ENCODE data around the gene TAF9. TPM values are rescaled to one million over a fixed set of nuclear protein-coding genes. Genes with fewer than 3 reads are reported as not detected.

Gene TAF9
- total and polyA plus RNA-seq, 2 donors from 2014 or later = 42.4 to 46.4 TPM

- intact Hi-C loops (cut with DNase I) = no loop called here
- Histone ChIP-seq H3K4me3 (ENCODE audit: low read length in 3 of 3) (peak overlapping the region in 2 of 3 donors; percentile 85 to 97), H3K27me3 (ENCODE audit: control insufficient read depth, insufficient read depth, low read length) (no peaks in the 10 kb centered on the region), H3K36me3 (ENCODE audit: control insufficient read depth in 2 of 3, insufficient read depth in 3 of 3, low read length in 3 of 3) (peaks cover 6 to 11% (median 8%) of the 10 kb centered on the region in 3 donors), H3K27ac (ENCODE audit: low read depth in 2 of 2, low read length in 2 of 2) (no peak overlapping the region), H3K9ac (ENCODE audit: low read length in 3 of 3) (peak overlapping the region in 1 of 3 donors; percentile 94), H3K9me3 (ENCODE audit: control insufficient read depth in 2 of 3, insufficient read depth in 1 of 3, low read length in 3 of 3) (no peaks in the 10 kb centered on the region), H3K4me1 (ENCODE audit: control insufficient read depth in 2 of 3, insufficient read depth in 2 of 3, low read depth in 1 of 3, low read length in 3 of 3) (peaks cover 0 to 10% (median 4%) of the 10 kb centered on the region in 3 donors)
- no peak for FAIRE-seq
- no peak for DNase-seq
- TF ChIP-seq CTCF (IDR thresholded peaks at IDR 0.05; ENCODE audit: borderline replicate concordance, extremely low read depth, insufficient read depth) = no peak
Observed at GRCh38 chr5:69367697-69368279, 1.5 kb downstream of the TAF9 start.

GRCh38 chr5:69364850-69365249 lies 4.5 kb downstream of the TAF9 start:
- Histone ChIP-seq H3K9me3 (ENCODE audit: control insufficient read depth in 2 of 3, insufficient read depth in 1 of 3, low read length in 3 of 3) (no peaks in the 10 kb centered on the region), H3K27me3 (ENCODE audit: control insufficient read depth, insufficient read depth, low read length) (no peaks in the 10 kb centered on the region), H3K27ac (ENCODE audit: low read depth in 2 of 2, low read length in 2 of 2) (no peak overlapping the region), H3K4me1 (ENCODE audit: control insufficient read depth in 2 of 3, insufficient read depth in 2 of 3, low read depth in 1 of 3, low read length in 3 of 3) (peaks cover 0 to 5% (median 4%) of the 10 kb centered on the region in 3 donors), H3K9ac (ENCODE audit: low read length in 3 of 3) (no peak overlapping the region), H3K36me3 (ENCODE audit: control insufficient read depth in 2 of 3, insufficient read depth in 3 of 3, low read length in 3 of 3) (peaks cover 6 to 11% (median 11%) of the 10 kb centered on the region in 3 donors), H3K4me3 (ENCODE audit: low read length in 3 of 3) (no peak overlapping the region)
- TF ChIP-seq CTCF (IDR thresholded peaks at IDR 0.05; ENCODE audit: borderline replicate concordance, extremely low read depth, insufficient read depth) = no peak
- DNase-seq (no peak), FAIRE-seq (no peak)
- intact Hi-C loops (cut with DNase I) = no loop called here

GRCh38 chr5:69364414-69364813 lies 4.9 kb downstream of the TAF9 start:
- H3K27me3 ChIP-seq (ENCODE audit: control insufficient read depth, insufficient read depth, low read length) = no peaks in the 10 kb centered on the region
- DNase-seq = no peak
- H3K27ac ChIP-seq (ENCODE audit: low read depth in 2 of 2, low read length in 2 of 2) = no peak overlapping the region
- FAIRE-seq = no peak
- intact Hi-C loops (cut with DNase I) = no loop called here
- peaks cover 0 to 5% (median 4%) of the 10 kb centered on the region in 3 donors for H3K4me1 ChIP-seq (ENCODE audit: control insufficient read depth in 2 of 3, insufficient read depth in 2 of 3, low read depth in 1 of 3, low read length in 3 of 3)
- peaks cover 6 to 11% (median 11%) of the 10 kb centered on the region in 3 donors for H3K36me3 ChIP-seq (ENCODE audit: control insufficient read depth in 2 of 3, insufficient read depth in 3 of 3, low read length in 3 of 3)
- no peak overlapping the region for H3K9ac ChIP-seq (ENCODE audit: low read length in 3 of 3)
- H3K4me3 ChIP-seq (ENCODE audit: low read length in 3 of 3) = no peak overlapping the region
- TF ChIP-seq CTCF (IDR thresholded peaks at IDR 0.05; ENCODE audit: borderline replicate concordance, extremely low read depth, insufficient read depth) = no peak
- H3K9me3 ChIP-seq (ENCODE audit: control insufficient read depth in 2 of 3, insufficient read depth in 1 of 3, low read length in 3 of 3) = no peaks in the 10 kb centered on the region

GRCh38 chr5:69360442-69360841 lies 8.9 kb downstream of the TAF9 start:
- Histone ChIP-seq H3K4me3 (ENCODE audit: low read length in 3 of 3) (no peak overlapping the region), H3K36me3 (ENCODE audit: control insufficient read depth in 2 of 3, insufficient read depth in 3 of 3, low read length in 3 of 3) (peaks cover 6 to 14% (median 8%) of the 10 kb centered on the region in 3 donors), H3K9me3 (ENCODE audit: control insufficient read depth in 2 of 3, insufficient read depth in 1 of 3, low read length in 3 of 3) (no peaks in the 10 kb centered on the region), H3K4me1 (ENCODE audit: control insufficient read depth in 2 of 3, insufficient read depth in 2 of 3, low read depth in 1 of 3, low read length in 3 of 3) (no peaks in the 10 kb centered on the region), H3K9ac (ENCODE audit: low read length in 3 of 3) (no peak overlapping the region), H3K27ac (ENCODE audit: low read depth in 2 of 2, low read length in 2 of 2) (no peak overlapping the region), H3K27me3 (ENCODE audit: control insufficient read depth, insufficient read depth, low read length) (no peaks in the 10 kb centered on the region)
- DNase-seq (no peak), FAIRE-seq (no peak)
- no peak for TF ChIP-seq CTCF (IDR thresholded peaks at IDR 0.05; ENCODE audit: borderline replicate concordance, extremely low read depth, insufficient read depth)
- intact Hi-C loops (cut with DNase I) = no loop called here

Measured in kidney (tissue), 14 donors.